GM12865 (cell line): ENCODE measurements around the gene MSH3.

ENCODE experiments used
- DNase-seq: peaks from one replicate; pipeline ENCODE4 v3.0.0; 2010; ENCODE audit warnings: low read depth
- H3K4me3 ChIP-seq: 2 replicates; pipeline ENCODE4 v1.5.1; 2011; ENCODE audit warnings: mild to moderate bottlenecking, low read depth, low read length, control low read depth
- TF ChIP-seq, protein P1 (sequence below): IDR thresholded peaks from 2 replicates; pipeline ENCODE4 v1.5.1; 2011; ENCODE audit warnings: low read length, control low read depth, low read depth, inconsistent platforms; ENCODE audit not compliant: insufficient read depth; ENCODE audit errors: missing control alignments

MSH3 gene

GRCh38 chr5:80796846-80797245 lies 142.4 kb downstream of the MSH3 start:
- DNase-seq, result no peak
- TF ChIP-seq, protein P1, sequence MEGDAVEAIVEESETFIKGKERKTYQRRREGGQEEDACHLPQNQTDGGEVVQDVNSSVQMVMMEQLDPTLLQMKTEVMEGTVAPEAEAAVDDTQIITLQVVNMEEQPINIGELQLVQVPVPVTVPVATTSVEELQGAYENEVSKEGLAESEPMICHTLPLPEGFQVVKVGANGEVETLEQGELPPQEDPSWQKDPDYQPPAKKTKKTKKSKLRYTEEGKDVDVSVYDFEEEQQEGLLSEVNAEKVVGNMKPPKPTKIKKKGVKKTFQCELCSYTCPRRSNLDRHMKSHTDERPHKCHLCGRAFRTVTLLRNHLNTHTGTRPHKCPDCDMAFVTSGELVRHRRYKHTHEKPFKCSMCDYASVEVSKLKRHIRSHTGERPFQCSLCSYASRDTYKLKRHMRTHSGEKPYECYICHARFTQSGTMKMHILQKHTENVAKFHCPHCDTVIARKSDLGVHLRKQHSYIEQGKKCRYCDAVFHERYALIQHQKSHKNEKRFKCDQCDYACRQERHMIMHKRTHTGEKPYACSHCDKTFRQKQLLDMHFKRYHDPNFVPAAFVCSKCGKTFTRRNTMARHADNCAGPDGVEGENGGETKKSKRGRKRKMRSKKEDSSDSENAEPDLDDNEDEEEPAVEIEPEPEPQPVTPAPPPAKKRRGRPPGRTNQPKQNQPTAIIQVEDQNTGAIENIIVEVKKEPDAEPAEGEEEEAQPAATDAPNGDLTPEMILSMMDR, result no peak
- no peak overlapping the region for H3K4me3 ChIP-seq

DNA sequence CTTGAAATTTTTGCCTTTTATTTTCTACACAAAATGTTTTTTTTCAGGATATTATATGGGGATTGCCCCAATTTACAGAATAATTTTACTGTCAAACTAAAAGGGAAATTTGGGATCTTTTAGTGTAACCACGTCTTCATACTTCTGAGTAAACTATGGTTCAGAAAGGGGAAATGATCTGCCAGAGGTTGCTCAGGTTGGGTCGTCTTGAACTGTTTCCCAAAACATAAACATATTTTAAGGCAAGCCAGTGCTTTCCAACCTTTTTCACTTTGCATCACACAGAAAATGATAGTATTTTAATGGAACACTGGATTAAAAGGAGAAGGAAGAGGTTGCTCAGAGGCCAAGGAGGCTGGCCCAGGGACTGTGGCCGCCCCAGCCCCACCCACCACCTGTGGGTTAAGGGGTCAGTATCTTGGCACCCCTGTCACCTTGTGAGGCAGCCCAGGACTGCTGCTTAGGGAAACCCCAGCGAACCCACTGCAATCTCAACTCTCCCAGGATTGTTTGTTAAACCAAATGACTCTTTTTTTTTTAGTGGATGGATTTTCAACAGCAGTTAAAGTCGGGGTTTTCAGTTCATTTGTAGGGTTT lies 143.1 kb downstream of the MSH3 start:
- TF ChIP-seq, protein P1, result no peak
- DNase-seq, result peak; percentile 7
- no peak overlapping the region for H3K4me3 ChIP-seq

DNA sequence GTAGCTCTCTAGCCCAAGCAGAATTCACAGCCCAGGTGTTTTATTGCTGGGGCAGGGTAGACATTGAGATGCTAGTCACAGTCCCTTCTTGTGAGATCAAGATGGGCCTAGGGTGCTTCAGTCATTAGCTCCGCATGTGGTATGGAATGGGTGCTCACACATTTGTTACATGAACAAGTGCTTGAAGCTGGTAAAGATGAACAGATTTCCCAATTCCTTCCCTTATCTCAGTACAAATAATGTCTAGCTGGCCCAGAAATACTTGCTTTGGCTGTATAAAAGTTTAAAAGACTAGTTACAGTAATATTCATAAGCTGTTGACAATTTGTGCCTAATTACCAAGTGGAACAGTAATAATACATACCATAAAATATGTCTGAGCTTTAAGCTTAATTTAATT lies 143.7 kb downstream of the MSH3 start:
- no peak overlapping the region for H3K4me3 ChIP-seq
- no peak for DNase-seq
- TF ChIP-seq, protein P1, result no peak

GRCh38 chr5:80798633-80799032 lies 144.2 kb downstream of the MSH3 start:
- no peak overlapping the region for H3K4me3 ChIP-seq
- TF ChIP-seq, protein P1, result no peak
- no peak for DNase-seq

- H3K4me3 ChIP-seq, result no peak overlapping the region
- TF ChIP-seq, protein P1, result no peak
- DNase-seq, result no peak
These were observed 144.6 kb downstream of the MSH3 start for GRCh38 chr5:80799041-80799440.

DNA sequence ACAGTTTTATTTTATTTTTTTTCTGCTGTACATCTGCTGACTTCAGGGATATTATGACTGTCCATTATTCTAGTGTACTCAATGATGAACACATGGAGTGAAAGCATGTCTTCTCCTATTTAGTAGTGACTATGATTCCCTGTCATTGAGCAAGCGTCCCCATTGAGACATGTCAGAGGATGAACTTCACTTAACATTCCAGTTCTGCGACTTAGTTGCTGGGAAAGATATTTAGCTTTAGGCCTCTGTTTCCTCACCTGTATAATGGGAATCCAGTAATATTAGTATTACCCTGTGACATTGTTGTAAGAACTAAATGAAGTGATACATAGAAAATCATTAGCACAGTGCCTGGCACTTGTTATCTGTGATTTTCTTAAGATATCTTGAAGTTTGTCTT lies 145.1 kb downstream of the MSH3 start:
- DNase-seq, result no peak
- no peak overlapping the region for H3K4me3 ChIP-seq
- TF ChIP-seq, protein P1, result no peak

DNA sequence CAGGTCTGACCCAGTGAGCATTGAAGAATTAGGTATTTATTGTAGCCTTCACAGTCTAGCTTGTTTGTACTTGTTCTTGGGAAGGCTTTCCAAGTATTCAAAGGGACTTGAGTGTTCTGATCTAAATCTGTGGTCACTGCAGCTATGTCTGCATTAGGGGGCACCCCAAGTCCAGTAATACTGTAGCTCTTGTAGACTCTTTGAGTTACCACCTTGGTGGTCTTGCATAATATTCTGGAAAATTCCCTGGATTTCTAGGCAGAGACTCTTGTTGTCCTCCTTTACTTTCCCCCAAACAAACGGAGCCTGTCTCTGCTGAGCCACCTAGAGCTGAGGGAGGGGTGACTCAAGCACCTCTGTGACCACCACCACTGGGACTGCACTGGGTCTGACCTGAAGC lies 149.9 kb downstream of the MSH3 start:
- TF ChIP-seq, protein P1, result no peak
- H3K4me3 ChIP-seq, result no peak overlapping the region
- DNase-seq, result no peak
